Neural cell (in vitro differentiated cells): Measurements from ENCODE around the gene RPRD1B. TPM values are rescaled to one million over a fixed set of nuclear protein-coding genes. Genes with fewer than 3 reads are reported as not detected.

Experiments used
- H2AFZ ChIP-seq: fragments of 200-600, 300-800 bp; sonication (generic), shearing (Covaris generic); 2 replicates; pipeline ENCODE4 v1.6.0; 2014; ENCODE audit warnings: low read depth, mild to moderate bottlenecking, antibody characterized with exemption, low read length, moderate library complexity
- H3F3A ChIP-seq: fragments of 200-600 bp; shearing (Covaris generic); 2 replicates; pipeline ENCODE4 v1.6.1; 2016; ENCODE audit warnings: mild to moderate bottlenecking, moderate library complexity, mixed read lengths, antibody characterized with exemption, low read length; ENCODE audit not compliant: insufficient read depth, poor library complexity, severe bottlenecking
- H3K27ac ChIP-seq: fragments of 200-600, 300-800 bp; sonication (generic), shearing (Covaris generic); 2 replicates; pipeline ENCODE4 v1.5.1; 2014; ENCODE audit warnings: mild to moderate bottlenecking, low read length, moderate library complexity
- H3K27me3 ChIP-seq: fragments of 300-800, 200-600 bp; sonication (generic), shearing (Covaris generic); 2 replicates; pipeline ENCODE4 v1.6.0; 2014; ENCODE audit warnings: mild to moderate bottlenecking, low read depth, low read length, moderate library complexity; ENCODE audit not compliant: insufficient read depth
- H3K36me3 ChIP-seq: fragments of 300-800, 200-600 bp; sonication (generic), shearing (Covaris generic); 2 replicates; pipeline ENCODE4 v1.5.1; 2014; ENCODE audit warnings: mild to moderate bottlenecking, antibody characterized with exemption, low read length, moderate library complexity; ENCODE audit not compliant: insufficient read depth
- H3K4me2 ChIP-seq: fragments of 300-800, 200-600 bp; sonication (generic), shearing (Covaris generic); 2 replicates; pipeline ENCODE4 v1.6.0; 2014; ENCODE audit warnings: mild to moderate bottlenecking, low read length
- H3K4me3 ChIP-seq: fragments of 300-800, 200-600 bp; sonication (generic), shearing (Covaris generic); 2 replicates; pipeline ENCODE4 v1.5.1; 2014; ENCODE audit warnings: mild to moderate bottlenecking, low read length, moderate library complexity
- H3K79me2 ChIP-seq: fragments of 200-600 bp; shearing (Covaris generic); replicated peaks from 2 replicates; pipeline ENCODE4 v1.6.0; 2014; ENCODE audit warnings: mild to moderate bottlenecking, low read length, moderate library complexity; ENCODE audit not compliant: insufficient read depth
- H3K9ac ChIP-seq: fragments of 300-800, 200-600 bp; sonication (generic), shearing (Covaris generic); 2 replicates; pipeline ENCODE4 v1.6.1; 2016; ENCODE audit warnings: mild to moderate bottlenecking, low read length, mixed read lengths
- H3K9me2 ChIP-seq: fragments of 200-600 bp; shearing (Covaris generic); 2 replicates; pipeline ENCODE4 v1.6.1; 2016; ENCODE audit warnings: mild to moderate bottlenecking, low read length, mixed read lengths; ENCODE audit not compliant: insufficient read depth
- H3K9me3 ChIP-seq: fragments of 200-600, 300-800 bp; sonication (generic), shearing (Covaris generic); 2 replicates; pipeline ENCODE4 v1.6.1; 2016; ENCODE audit warnings: mild to moderate bottlenecking, mixed run types, low read length, moderate library complexity, mixed read lengths
- H4K20me1 ChIP-seq: fragments of 200-600 bp; shearing (Covaris generic); 2 replicates; pipeline ENCODE4 v1.6.1; 2016; ENCODE audit warnings: mild to moderate bottlenecking, mixed run types; ENCODE audit not compliant: insufficient read depth
- EP300 ChIP-seq: fragments of 450-650 bp; conservative IDR thresholded peaks from 2 replicates; pipeline ENCODE4 v1.6.1; 2014; ENCODE audit warnings: antibody characterized with exemption, mild to moderate bottlenecking, moderate library complexity; ENCODE audit not compliant: poor library complexity, severe bottlenecking
- EZH2 ChIP-seq: fragments of 200-600, 300-800 bp; shearing (Covaris generic), sonication (generic); IDR thresholded peaks from 2 replicates; pipeline ENCODE4 v1.6.1; 2014; ENCODE audit warnings: antibody characterized with exemption, low read length, borderline replicate concordance, mild to moderate bottlenecking; ENCODE audit not compliant: insufficient read depth, poor library complexity, severe bottlenecking
- MXI1 ChIP-seq: fragments of 450-650 bp; conservative IDR thresholded peaks from 2 replicates; pipeline ENCODE4 v1.6.1; 2014; ENCODE audit warnings: antibody characterized with exemption, mild to moderate bottlenecking; ENCODE audit not compliant: poor library complexity, severe bottlenecking
- POLR2AphosphoS5 ChIP-seq: IDR thresholded peaks from 2 replicates; pipeline ENCODE4 v1.6.1; 2012
- RAD21 ChIP-seq: fragments of 450-650 bp; conservative IDR thresholded peaks from 2 replicates; pipeline ENCODE4 v1.6.1; 2014; ENCODE audit warnings: antibody characterized with exemption, mild to moderate bottlenecking, moderate library complexity
- SMC3 ChIP-seq: fragments of 450-650 bp; conservative IDR thresholded peaks from 2 replicates; pipeline ENCODE4 v1.6.1; 2014; ENCODE audit warnings: antibody characterized with exemption, mild to moderate bottlenecking, moderate library complexity; ENCODE audit not compliant: poor library complexity
- TAF1 ChIP-seq: IDR thresholded peaks from 2 replicates; pipeline ENCODE4 v1.6.1; 2012; ENCODE audit warnings: low read depth
- polyA plus RNA-seq: library from polyadenylated mRNA; depleted of rRNA; stranded (reverse); fragments of >200 nt; gene quantifications from 2 replicates; pipeline ENCODE4 v1.2.3, GENCODE V29; 2014
- TF ChIP-seq, protein P1 (sequence below): fragments of 450-650 bp; IDR thresholded peaks from 2 replicates; pipeline ENCODE4 v1.5.1; 2014; ENCODE audit warnings: antibody characterized with exemption, mild to moderate bottlenecking, moderate library complexity; ENCODE audit not compliant: poor library complexity, severe bottlenecking
- TF ChIP-seq, protein P2 (sequence below): IDR thresholded peaks from 2 replicates; pipeline ENCODE4 v1.6.1; 2012; ENCODE audit warnings: borderline replicate concordance

The RPRD1B gene
- polyA plus RNA-seq, 1 donor from 2014 or later: 23.4 TPM

DNA sequence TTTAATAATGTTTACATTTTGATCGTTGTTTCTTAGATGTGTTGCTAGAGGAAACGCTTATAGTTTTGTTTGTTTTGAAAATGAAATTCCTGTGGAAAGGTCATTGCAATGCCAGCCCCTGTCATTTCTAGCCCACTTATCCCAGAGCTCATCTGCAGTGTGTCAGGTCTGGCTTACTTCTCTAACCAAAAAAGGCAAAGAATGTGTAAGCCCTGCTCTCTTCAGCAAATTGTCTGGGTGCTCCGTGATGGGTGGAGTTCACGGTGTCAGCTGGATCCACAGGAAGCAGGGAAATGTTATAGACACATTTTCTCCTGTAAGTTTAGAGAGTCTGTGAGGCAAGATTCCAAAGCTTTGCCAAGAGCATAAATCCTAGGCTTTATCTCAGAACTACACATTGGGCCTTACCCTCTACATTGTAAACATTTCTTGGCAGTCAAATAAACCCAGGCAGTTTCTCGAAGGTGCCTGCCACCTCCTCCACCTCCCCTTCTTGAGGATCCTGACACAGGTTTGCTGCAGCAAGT lies 50.9 kb downstream of the RPRD1B start:
- Histone ChIP-seq H3F3A (no peaks in the 10 kb centered on the region), H3K9ac (no peak overlapping the region), H3K27me3 (no peaks in the 10 kb centered on the region), H3K27ac (no peak overlapping the region), H4K20me1 (no peaks in the 10 kb centered on the region), H3K4me3 (no peak overlapping the region), H3K4me2 (no peak overlapping the region), H3K9me3 (no peaks in the 10 kb centered on the region), H3K9me2 (no peaks in the 10 kb centered on the region), H2AFZ (no peak overlapping the region), H3K36me3 (peaks cover 9% of the 10 kb centered on the region), H3K79me2 (no peaks in the 10 kb centered on the region)
- no peak for TF ChIP-seq POLR2AphosphoS5
- TF ChIP-seq MXI1: no peak
- no peak for TF ChIP-seq TAF1
- TF ChIP-seq RAD21: no peak
- no peak for TF ChIP-seq SMC3
- no peak for TF ChIP-seq EP300
- TF ChIP-seq, protein P1, sequence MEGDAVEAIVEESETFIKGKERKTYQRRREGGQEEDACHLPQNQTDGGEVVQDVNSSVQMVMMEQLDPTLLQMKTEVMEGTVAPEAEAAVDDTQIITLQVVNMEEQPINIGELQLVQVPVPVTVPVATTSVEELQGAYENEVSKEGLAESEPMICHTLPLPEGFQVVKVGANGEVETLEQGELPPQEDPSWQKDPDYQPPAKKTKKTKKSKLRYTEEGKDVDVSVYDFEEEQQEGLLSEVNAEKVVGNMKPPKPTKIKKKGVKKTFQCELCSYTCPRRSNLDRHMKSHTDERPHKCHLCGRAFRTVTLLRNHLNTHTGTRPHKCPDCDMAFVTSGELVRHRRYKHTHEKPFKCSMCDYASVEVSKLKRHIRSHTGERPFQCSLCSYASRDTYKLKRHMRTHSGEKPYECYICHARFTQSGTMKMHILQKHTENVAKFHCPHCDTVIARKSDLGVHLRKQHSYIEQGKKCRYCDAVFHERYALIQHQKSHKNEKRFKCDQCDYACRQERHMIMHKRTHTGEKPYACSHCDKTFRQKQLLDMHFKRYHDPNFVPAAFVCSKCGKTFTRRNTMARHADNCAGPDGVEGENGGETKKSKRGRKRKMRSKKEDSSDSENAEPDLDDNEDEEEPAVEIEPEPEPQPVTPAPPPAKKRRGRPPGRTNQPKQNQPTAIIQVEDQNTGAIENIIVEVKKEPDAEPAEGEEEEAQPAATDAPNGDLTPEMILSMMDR: no peak
- no peak for TF ChIP-seq EZH2
- TF ChIP-seq, protein P2, sequence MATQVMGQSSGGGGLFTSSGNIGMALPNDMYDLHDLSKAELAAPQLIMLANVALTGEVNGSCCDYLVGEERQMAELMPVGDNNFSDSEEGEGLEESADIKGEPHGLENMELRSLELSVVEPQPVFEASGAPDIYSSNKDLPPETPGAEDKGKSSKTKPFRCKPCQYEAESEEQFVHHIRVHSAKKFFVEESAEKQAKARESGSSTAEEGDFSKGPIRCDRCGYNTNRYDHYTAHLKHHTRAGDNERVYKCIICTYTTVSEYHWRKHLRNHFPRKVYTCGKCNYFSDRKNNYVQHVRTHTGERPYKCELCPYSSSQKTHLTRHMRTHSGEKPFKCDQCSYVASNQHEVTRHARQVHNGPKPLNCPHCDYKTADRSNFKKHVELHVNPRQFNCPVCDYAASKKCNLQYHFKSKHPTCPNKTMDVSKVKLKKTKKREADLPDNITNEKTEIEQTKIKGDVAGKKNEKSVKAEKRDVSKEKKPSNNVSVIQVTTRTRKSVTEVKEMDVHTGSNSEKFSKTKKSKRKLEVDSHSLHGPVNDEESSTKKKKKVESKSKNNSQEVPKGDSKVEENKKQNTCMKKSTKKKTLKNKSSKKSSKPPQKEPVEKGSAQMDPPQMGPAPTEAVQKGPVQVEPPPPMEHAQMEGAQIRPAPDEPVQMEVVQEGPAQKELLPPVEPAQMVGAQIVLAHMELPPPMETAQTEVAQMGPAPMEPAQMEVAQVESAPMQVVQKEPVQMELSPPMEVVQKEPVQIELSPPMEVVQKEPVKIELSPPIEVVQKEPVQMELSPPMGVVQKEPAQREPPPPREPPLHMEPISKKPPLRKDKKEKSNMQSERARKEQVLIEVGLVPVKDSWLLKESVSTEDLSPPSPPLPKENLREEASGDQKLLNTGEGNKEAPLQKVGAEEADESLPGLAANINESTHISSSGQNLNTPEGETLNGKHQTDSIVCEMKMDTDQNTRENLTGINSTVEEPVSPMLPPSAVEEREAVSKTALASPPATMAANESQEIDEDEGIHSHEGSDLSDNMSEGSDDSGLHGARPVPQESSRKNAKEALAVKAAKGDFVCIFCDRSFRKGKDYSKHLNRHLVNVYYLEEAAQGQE: no peak

DNA sequence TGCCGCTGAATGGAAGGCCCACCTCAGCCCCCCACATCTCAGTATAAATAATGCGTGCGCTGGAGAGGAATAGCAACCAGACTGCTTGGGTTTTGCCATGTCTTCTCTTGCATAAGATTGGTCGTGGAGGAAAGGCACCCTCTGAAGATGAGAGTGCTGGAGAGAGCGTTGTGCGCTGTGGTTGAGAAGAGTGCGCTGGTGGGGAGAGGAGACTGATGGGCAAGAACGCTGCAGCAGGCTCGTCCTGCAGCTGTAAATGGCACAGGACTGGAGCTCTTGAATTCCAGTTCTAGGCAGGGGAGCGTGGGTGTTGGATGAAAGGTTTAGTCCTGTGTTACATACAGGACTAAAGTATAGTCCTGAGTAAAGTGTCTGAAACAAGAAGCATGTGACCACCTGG lies 51.5 kb downstream of the RPRD1B start:
- H3K4me3 ChIP-seq: no peak overlapping the region
- H3K4me2 ChIP-seq: no peak overlapping the region
- TF ChIP-seq MXI1: no peak
- TF ChIP-seq RAD21: no peak
- no peak for TF ChIP-seq EP300
- TF ChIP-seq POLR2AphosphoS5: no peak
- TF ChIP-seq, protein P2: no peak
- TF ChIP-seq, protein P1: no peak
- TF ChIP-seq SMC3: no peak
- no peak for TF ChIP-seq TAF1
- no peak for TF ChIP-seq EZH2
- no peak overlapping the region for H2AFZ ChIP-seq
- H3K36me3 ChIP-seq: peaks cover 9% of the 10 kb centered on the region
- no peaks in the 10 kb centered on the region for H3K27me3 ChIP-seq
- no peaks in the 10 kb centered on the region for H4K20me1 ChIP-seq
- no peak overlapping the region for H3K9ac ChIP-seq
- H3K9me2 ChIP-seq: no peaks in the 10 kb centered on the region
- no peaks in the 10 kb centered on the region for H3K79me2 ChIP-seq
- no peaks in the 10 kb centered on the region for H3K9me3 ChIP-seq
- no peak overlapping the region for H3K27ac ChIP-seq
- no peaks in the 10 kb centered on the region for H3F3A ChIP-seq
